ENCODE results near the gene PLA2G5. TPM values are rescaled to one million over a fixed set of nuclear protein-coding genes. Genes with fewer than 3 reads are reported as not detected.

PLA2G5 gene
- total RNA-seq, 1 donor from 2014 or later, result not detected

DNA sequence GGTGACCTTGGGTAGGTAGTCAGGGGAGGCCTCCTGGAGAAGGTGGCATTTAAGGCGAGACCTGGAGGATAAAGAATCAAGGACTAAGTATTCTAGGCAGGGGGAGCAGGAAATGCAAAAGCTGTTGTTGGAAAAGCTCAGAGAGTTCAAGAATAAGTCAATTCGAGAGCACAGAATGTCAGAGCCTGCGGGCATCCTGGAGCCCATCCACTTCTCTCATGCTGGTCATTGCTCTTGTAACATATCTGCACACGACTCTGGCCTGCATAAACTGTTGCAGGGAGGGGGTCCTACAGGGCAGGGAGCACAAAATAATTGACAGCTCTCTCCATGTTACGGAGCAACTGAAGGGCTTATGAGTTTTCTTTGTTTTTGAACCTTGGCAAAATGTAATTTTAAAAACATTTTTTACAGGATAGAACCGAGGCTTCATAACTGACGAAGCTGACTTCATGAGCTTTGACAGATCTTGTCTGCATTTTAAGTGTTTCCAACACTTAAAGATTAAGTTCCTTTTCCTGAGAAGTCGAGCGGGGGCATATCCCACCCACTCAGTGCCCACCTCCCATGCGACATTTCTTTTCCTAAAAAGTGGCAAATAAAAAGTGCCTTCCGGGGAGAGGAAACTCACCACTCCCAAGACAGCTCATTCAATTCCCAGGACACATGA is 4.2 kb downstream of the PLA2G5 start:
- Histone ChIP-seq H3K27ac (ENCODE audit: low read depth, low read length) (no peak overlapping the region), H3K27me3 (ENCODE audit: insufficient read depth, low read length) (peaks cover 2% of the 10 kb centered on the region), H3K4me2 (ENCODE audit: low read length) (no peak overlapping the region), H3K4me3 (ENCODE audit: insufficient read depth, low read depth, low read length) (no peak overlapping the region), H3K9ac (ENCODE audit: low read length) (no peak overlapping the region), H2AFZ (ENCODE audit: low read depth, low read length) (no peak overlapping the region), H3K4me1 (ENCODE audit: insufficient read depth, low read length) (no peaks in the 10 kb centered on the region), H3K79me2 (ENCODE audit: insufficient read depth, low read length) (no peaks in the 10 kb centered on the region), H3K36me3 (ENCODE audit: insufficient read depth, low read length) (no peaks in the 10 kb centered on the region), H3K9me3 (ENCODE audit: insufficient read depth, low read depth, low read length) (no peaks in the 10 kb centered on the region), H4K20me1 (ENCODE audit: insufficient read depth, low read length) (no peaks in the 10 kb centered on the region)
- Mint-ChIP-seq H3K4me1 (ENCODE audit: low read depth, unreplicated experiment) (no peaks in the 10 kb centered on the region), H3K27me3 (ENCODE audit: low read depth, unreplicated experiment) (peaks cover 42% of the 10 kb centered on the region), H3K36me3 (ENCODE audit: low read depth, unreplicated experiment) (peaks cover 1% of the 10 kb centered on the region), H3K9me3 (ENCODE audit: unreplicated experiment) (peaks cover 14% of the 10 kb centered on the region), H3K27ac (ENCODE audit: unreplicated experiment) (no peak overlapping the region), H3K4me3 (ENCODE audit: unreplicated experiment) (no peak overlapping the region)
- no peak for FAIRE-seq
- TF ChIP-seq, protein P1, sequence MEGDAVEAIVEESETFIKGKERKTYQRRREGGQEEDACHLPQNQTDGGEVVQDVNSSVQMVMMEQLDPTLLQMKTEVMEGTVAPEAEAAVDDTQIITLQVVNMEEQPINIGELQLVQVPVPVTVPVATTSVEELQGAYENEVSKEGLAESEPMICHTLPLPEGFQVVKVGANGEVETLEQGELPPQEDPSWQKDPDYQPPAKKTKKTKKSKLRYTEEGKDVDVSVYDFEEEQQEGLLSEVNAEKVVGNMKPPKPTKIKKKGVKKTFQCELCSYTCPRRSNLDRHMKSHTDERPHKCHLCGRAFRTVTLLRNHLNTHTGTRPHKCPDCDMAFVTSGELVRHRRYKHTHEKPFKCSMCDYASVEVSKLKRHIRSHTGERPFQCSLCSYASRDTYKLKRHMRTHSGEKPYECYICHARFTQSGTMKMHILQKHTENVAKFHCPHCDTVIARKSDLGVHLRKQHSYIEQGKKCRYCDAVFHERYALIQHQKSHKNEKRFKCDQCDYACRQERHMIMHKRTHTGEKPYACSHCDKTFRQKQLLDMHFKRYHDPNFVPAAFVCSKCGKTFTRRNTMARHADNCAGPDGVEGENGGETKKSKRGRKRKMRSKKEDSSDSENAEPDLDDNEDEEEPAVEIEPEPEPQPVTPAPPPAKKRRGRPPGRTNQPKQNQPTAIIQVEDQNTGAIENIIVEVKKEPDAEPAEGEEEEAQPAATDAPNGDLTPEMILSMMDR (IDR thresholded peaks at IDR 0.05; ENCODE audit: insufficient read depth, low read depth, low read length), result no peak
- no peak for TF ChIP-seq EZH2 (IDR thresholded peaks at IDR 0.05; ENCODE audit: insufficient read depth, low read length)
- DNase-seq (ENCODE audit: low read depth), result no peak

DNA sequence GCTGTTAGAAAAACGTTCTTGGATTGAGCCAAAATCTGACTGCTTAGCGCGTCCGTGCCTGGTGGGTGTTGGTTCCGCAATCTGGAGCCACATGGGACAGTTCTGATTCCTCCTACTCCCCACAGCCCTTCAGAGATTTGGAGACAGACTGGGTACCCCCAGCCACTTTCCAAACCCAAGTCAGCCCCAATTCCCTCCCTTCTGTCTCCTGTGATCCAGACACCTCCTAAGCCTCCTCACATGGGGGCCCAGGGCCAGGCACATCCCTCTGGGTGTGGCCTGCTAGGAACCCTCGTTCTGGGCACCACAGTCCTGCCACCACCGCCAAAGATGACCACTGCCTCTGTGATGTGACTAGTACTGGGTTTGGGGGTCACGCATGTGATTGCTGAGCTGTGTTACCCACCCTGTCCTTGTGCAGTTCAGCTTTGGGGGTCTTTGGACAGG is 4.8 kb downstream of the PLA2G5 start:
- Histone ChIP-seq H3K9ac (ENCODE audit: low read length) (no peak overlapping the region), H3K27ac (ENCODE audit: low read depth, low read length) (no peak overlapping the region), H3K4me3 (ENCODE audit: insufficient read depth, low read depth, low read length) (no peak overlapping the region), H3K4me2 (ENCODE audit: low read length) (no peak overlapping the region), H3K36me3 (ENCODE audit: insufficient read depth, low read length) (no peaks in the 10 kb centered on the region), H4K20me1 (ENCODE audit: insufficient read depth, low read length) (no peaks in the 10 kb centered on the region), H2AFZ (ENCODE audit: low read depth, low read length) (no peak overlapping the region), H3K9me3 (ENCODE audit: insufficient read depth, low read depth, low read length) (no peaks in the 10 kb centered on the region), H3K27me3 (ENCODE audit: insufficient read depth, low read length) (peaks cover 2% of the 10 kb centered on the region), H3K79me2 (ENCODE audit: insufficient read depth, low read length) (no peaks in the 10 kb centered on the region), H3K4me1 (ENCODE audit: insufficient read depth, low read length) (no peaks in the 10 kb centered on the region)
- Mint-ChIP-seq H3K4me3 (ENCODE audit: unreplicated experiment) (no peak overlapping the region), H3K27me3 (ENCODE audit: low read depth, unreplicated experiment) (peaks cover 44% of the 10 kb centered on the region), H3K9me3 (ENCODE audit: unreplicated experiment) (peaks cover 14% of the 10 kb centered on the region), H3K27ac (ENCODE audit: unreplicated experiment) (no peak overlapping the region), H3K4me1 (ENCODE audit: low read depth, unreplicated experiment) (no peaks in the 10 kb centered on the region), H3K36me3 (ENCODE audit: low read depth, unreplicated experiment) (peaks cover 1% of the 10 kb centered on the region)
- TF ChIP-seq, protein P1 (IDR thresholded peaks at IDR 0.05; ENCODE audit: insufficient read depth, low read depth, low read length), result no peak
- TF ChIP-seq EZH2 (IDR thresholded peaks at IDR 0.05; ENCODE audit: insufficient read depth, low read length), result no peak
- FAIRE-seq, result no peak
- DNase-seq (ENCODE audit: low read depth), result no peak

DNA sequence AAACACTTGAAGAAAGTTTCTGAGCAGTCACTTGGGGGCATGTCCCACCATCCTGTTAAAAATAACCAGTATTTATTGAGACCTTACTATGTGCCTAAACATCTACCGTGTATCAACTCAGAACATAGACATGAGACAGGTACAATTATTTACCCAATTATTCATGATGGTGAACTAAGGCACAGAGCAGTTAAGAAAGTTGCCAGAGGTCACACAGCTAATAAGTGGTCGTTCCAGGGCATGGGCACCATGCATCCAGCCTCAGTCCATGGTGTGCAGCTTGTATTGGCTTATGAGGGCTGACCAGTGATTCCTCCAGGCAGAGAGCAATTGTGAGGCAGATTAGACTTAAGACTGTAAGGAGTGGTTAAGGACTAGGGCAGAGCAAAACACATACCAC is 5.4 kb downstream of the PLA2G5 start:
- Histone ChIP-seq H3K27me3 (ENCODE audit: insufficient read depth, low read length) (peaks cover 2% of the 10 kb centered on the region), H3K9ac (ENCODE audit: low read length) (no peak overlapping the region), H3K4me1 (ENCODE audit: insufficient read depth, low read length) (no peaks in the 10 kb centered on the region), H3K9me3 (ENCODE audit: insufficient read depth, low read depth, low read length) (no peaks in the 10 kb centered on the region), H3K36me3 (ENCODE audit: insufficient read depth, low read length) (no peaks in the 10 kb centered on the region), H2AFZ (ENCODE audit: low read depth, low read length) (no peak overlapping the region), H3K4me3 (ENCODE audit: insufficient read depth, low read depth, low read length) (no peak overlapping the region), H4K20me1 (ENCODE audit: insufficient read depth, low read length) (no peaks in the 10 kb centered on the region), H3K79me2 (ENCODE audit: insufficient read depth, low read length) (no peaks in the 10 kb centered on the region), H3K4me2 (ENCODE audit: low read length) (no peak overlapping the region), H3K27ac (ENCODE audit: low read depth, low read length) (no peak overlapping the region)
- DNase-seq (ENCODE audit: low read depth), result no peak
- no peaks in the 10 kb centered on the region for H3K4me1 Mint-ChIP-seq (ENCODE audit: low read depth, unreplicated experiment)
- FAIRE-seq, result no peak
- H3K36me3 Mint-ChIP-seq (ENCODE audit: low read depth, unreplicated experiment), result peaks cover 1% of the 10 kb centered on the region
- TF ChIP-seq EZH2 (IDR thresholded peaks at IDR 0.05; ENCODE audit: insufficient read depth, low read length), result no peak
- TF ChIP-seq, protein P1 (IDR thresholded peaks at IDR 0.05; ENCODE audit: insufficient read depth, low read depth, low read length), result no peak
- peaks cover 46% of the 10 kb centered on the region for H3K27me3 Mint-ChIP-seq (ENCODE audit: low read depth, unreplicated experiment)
- H3K4me3 Mint-ChIP-seq (ENCODE audit: unreplicated experiment), result no peak overlapping the region
- H3K9me3 Mint-ChIP-seq (ENCODE audit: unreplicated experiment), result peaks cover 14% of the 10 kb centered on the region
- no peak overlapping the region for H3K27ac Mint-ChIP-seq (ENCODE audit: unreplicated experiment)

All from astrocyte (in vitro differentiated cells and primary cell).